IMR-90 (cell line): ENCODE data around the gene SLC16A5.

Source experiments
- CTCF ChIP-seq: conservative IDR thresholded peaks from 2 replicates; pipeline ENCODE4 v1.5.1; 2012; ENCODE audit warnings: mild to moderate bottlenecking, low read depth, low read length, improper control_type of control experiment
- NFE2L2 ChIP-seq: fragments of 150-350 bp; IDR thresholded peaks from 2 replicates; pipeline ENCODE4 v1.6.1; 2016; ENCODE audit warnings: low read depth, mild to moderate bottlenecking, low read length
- POLR2A ChIP-seq: IDR thresholded peaks from 2 replicates; pipeline ENCODE4 v1.6.1; 2012; ENCODE audit warnings: mild to moderate bottlenecking, low read depth, low read length

DNA sequence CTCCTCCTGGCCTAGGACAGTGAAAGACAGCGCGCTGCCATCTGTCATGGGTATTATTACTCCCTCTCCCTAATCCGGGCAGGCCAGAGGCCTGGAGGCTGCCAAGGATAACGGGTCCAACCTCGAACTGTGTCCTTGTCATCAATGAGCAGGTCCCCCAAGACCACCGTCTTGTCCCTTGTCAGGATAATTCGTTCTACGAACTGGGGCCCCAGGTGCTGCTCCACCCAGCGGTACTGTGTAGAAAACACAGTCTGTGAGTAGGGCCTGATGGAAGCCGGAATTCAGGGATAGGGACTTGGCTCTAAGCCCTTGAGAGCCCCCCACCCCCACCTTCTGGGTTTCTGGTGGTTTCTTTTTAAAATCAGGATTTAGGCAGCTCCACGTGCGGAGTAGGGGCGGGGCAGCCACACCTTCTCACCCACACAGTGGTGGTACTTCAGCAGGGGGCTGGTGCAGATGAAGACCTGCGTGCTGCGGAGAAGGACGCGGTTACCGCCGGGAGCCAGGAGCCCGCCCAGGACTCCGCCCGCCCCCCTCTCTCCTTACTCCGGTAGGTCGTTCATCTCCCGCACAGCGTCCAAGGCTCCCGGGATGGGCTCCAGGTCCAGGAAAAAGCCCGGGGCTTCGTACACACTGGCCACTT, 43.0 kb downstream of the SLC16A5 start:
- TF ChIP-seq CTCF (peak; percentile 56), POLR2A (no peak), NFE2L2 (no peak)
